Endothelial cell of umbilical vein (primary cell): ENCODE measurements around the gene DLK1. TPM values are rescaled to one million over a fixed set of nuclear protein-coding genes. Genes with fewer than 3 reads are reported as not detected.

Experiments used
- BruUV-seq: library from RNA; stranded (reverse); fragments of 400-500 nt; replicated peaks from 2 replicates; lab custom pipeline; 2021; lab: Mats Ljungman, UMichigan
- CTCF ChIA-PET: fragments of 300-600, 350-600 bp; sonication (Branson Sonifier 250); formaldehyde crosslinking; loops from one replicate; lab custom pipeline; 2021; ENCODE audit warnings: antibody characterized with exemption, inconsistent platforms; lab: Charles Lee
- POLR2A ChIA-PET: fragments of 300-600, 350-600 bp; sonication (Branson Sonifier 250); formaldehyde crosslinking; loops from one replicate; lab custom pipeline; 2021; ENCODE audit warnings: antibody characterized with exemption, inconsistent platforms; lab: Charles Lee
- DNase-seq: peaks from one replicate; pipeline ENCODE4 v3.0.0-alpha.2; 2011; ENCODE audit warnings: low read depth, low spot score
- FAIRE-seq: peaks from 2 replicates; lab custom pipeline; 2011; peaks lifted over from hg19 to GRCh38; lab: Jason Lieb, UNC
- H2AFZ ChIP-seq: 2 replicates; pipeline ENCODE4 v1.6.0; 2012; ENCODE audit warnings: low read depth, low read length, control low read depth, inconsistent platforms
- H3K27ac ChIP-seq: 2 replicates; pipeline ENCODE4 v1.5.1; 2011; ENCODE audit warnings: low read depth, mild to moderate bottlenecking, control low read depth, low read length, moderate library complexity; ENCODE audit not compliant: insufficient read depth
- H3K27me3 ChIP-seq, 2 experiments: 2 replicates each; pipeline versions ENCODE4 v1.6.0 to v1.6.1; 2011; ENCODE audit warnings: low read length in 2 of 2, mixed read lengths in 1 of 2; ENCODE audit not compliant: control insufficient read depth in 2 of 2, insufficient read depth in 2 of 2
- H3K36me3 ChIP-seq, 2 experiments: 2 replicates in 1 of 2; 3 replicates in 1 of 2; pipeline ENCODE4 v1.5.1; 2011; ENCODE audit warnings: low read length in 2 of 2, mild to moderate bottlenecking in 1 of 2, moderate library complexity in 1 of 2; ENCODE audit not compliant: control insufficient read depth in 2 of 2, insufficient read depth in 2 of 2; ENCODE audit errors: extremely low read depth in 1 of 2
- H3K4me1 ChIP-seq: 3 replicates; pipeline ENCODE4 v1.5.1; 2011; ENCODE audit warnings: mild to moderate bottlenecking, low read length; ENCODE audit not compliant: control insufficient read depth, insufficient read depth; ENCODE audit errors: extremely low read depth
- H3K4me2 ChIP-seq: 2 replicates; pipeline ENCODE4 v1.6.1; 2011; ENCODE audit warnings: low read length, control low read depth, mixed read lengths; ENCODE audit not compliant: insufficient read depth
- H3K4me3 ChIP-seq, 3 experiments: fragments of 200-600 bp in 1 of 3; sonication (generic), shearing (Covaris generic) in 1 of 3; replicated peaks in 1 of 3; 2 replicates each; pipeline ENCODE4 v1.5.1; 2011 to 2016; ENCODE audit warnings: control low read depth in 3 of 3, low read length in 3 of 3, mild to moderate bottlenecking in 2 of 3, inconsistent platforms in 1 of 3, low read depth in 1 of 3, moderate library complexity in 1 of 3; ENCODE audit not compliant: insufficient read depth in 1 of 3
- H3K79me2 ChIP-seq: 2 replicates; pipeline ENCODE4 v1.6.0; 2012; ENCODE audit warnings: low read length, inconsistent platforms; ENCODE audit not compliant: control insufficient read depth, insufficient read depth
- H3K9ac ChIP-seq: replicated peaks from 2 replicates; pipeline ENCODE3; 2011; ENCODE audit warnings: low read length, control low read depth; ENCODE audit not compliant: insufficient read depth; ENCODE audit errors: extremely low read depth
- H3K9me1 ChIP-seq: replicated peaks from 3 replicates; pipeline ENCODE4 v1.6.0; 2011; ENCODE audit warnings: mild to moderate bottlenecking, low read length; ENCODE audit not compliant: control insufficient read depth, insufficient read depth; ENCODE audit errors: extremely low read depth
- H3K9me3 ChIP-seq: replicated peaks from 2 replicates; pipeline ENCODE4 v1.5.1; 2012; ENCODE audit warnings: low read length, inconsistent platforms; ENCODE audit not compliant: control insufficient read depth, insufficient read depth
- H4K20me1 ChIP-seq: replicated peaks from 2 replicates; pipeline ENCODE3; 2011; ENCODE audit warnings: mild to moderate bottlenecking, low read length; ENCODE audit not compliant: control insufficient read depth, insufficient read depth; ENCODE audit errors: extremely low read depth
- CTCF ChIP-seq, 2 donors: IDR thresholded peaks; 1 replicate in 1 of 2; 2 replicates in 1 of 2; pipeline ENCODE4 v1.5.1; 2011; ENCODE audit warnings: low read length in 2 of 2, mild to moderate bottlenecking in 2 of 2, moderate library complexity in 2 of 2, control low read depth in 1 of 2, inconsistent platforms in 1 of 2, low read depth in 1 of 2; ENCODE audit not compliant: insufficient read depth in 1 of 2; ENCODE audit errors: extremely low read depth in 1 of 2
- EZH2 ChIP-seq: IDR thresholded peaks from 2 replicates; pipeline ENCODE4 v1.6.1; 2012; ENCODE audit warnings: borderline replicate concordance, low read depth, mild to moderate bottlenecking, moderate library complexity, low read length, inconsistent platforms; ENCODE audit not compliant: severe bottlenecking
- FOS ChIP-seq: IDR thresholded peaks from 2 replicates; pipeline ENCODE4 v1.6.1; 2011; ENCODE audit warnings: mild to moderate bottlenecking, low read length, moderate library complexity, borderline replicate concordance; ENCODE audit not compliant: insufficient read depth
- GATA2 ChIP-seq: IDR thresholded peaks from 2 replicates; pipeline ENCODE4 v1.7.0; 2011; ENCODE audit warnings: low read depth, mild to moderate bottlenecking, moderate library complexity, mixed read lengths, low read length; ENCODE audit not compliant: insufficient read length, insufficient read depth
- JUN ChIP-seq: IDR thresholded peaks from 2 replicates; pipeline ENCODE4 v1.6.1; 2011; ENCODE audit warnings: borderline replicate concordance, low read depth; ENCODE audit not compliant: insufficient read length, insufficient read depth
- MAX ChIP-seq: IDR thresholded peaks from 2 replicates; pipeline ENCODE4 v1.6.1; 2011; ENCODE audit not compliant: insufficient read depth, insufficient read length
- MYC ChIP-seq: IDR thresholded peaks from one replicate; pipeline ENCODE4 v1.6.1; 2011; ENCODE audit warnings: mild to moderate bottlenecking, low read depth, low read length
- POLR2A ChIP-seq: IDR thresholded peaks from 2 replicates; pipeline ENCODE4 v1.6.1; 2012; ENCODE audit warnings: low read depth, mild to moderate bottlenecking, control low read depth, low read length
- POLR2AphosphoS5 ChIP-seq: IDR thresholded peaks from 2 replicates; pipeline ENCODE4 v1.6.1; 2012; ENCODE audit warnings: low read depth, mild to moderate bottlenecking, control low read depth, low read length, moderate library complexity; ENCODE audit not compliant: insufficient read depth
- dilution Hi-C: fragments of 300-500 bp; cut with MboI; formaldehyde crosslinking; loops from one replicate; pipeline ENCODE4 v1.15.0; 2019; ENCODE audit warnings: low sequenced_read_pairs; ENCODE audit not compliant: extremely low pct_ligation_motif_present
- intact Hi-C: fragments of 100-400 bp; cut with micrococcal nuclease; formaldehyde crosslinking; loops from one replicate; pipeline ENCODE4 v1.10.0; 2022
- polyA plus RNA-seq, 4 experiments: library from polyadenylated mRNA; depleted of rRNA in 3 of 4; stranded (reverse) in 3 of 4; unstranded in 1 of 4; fragments of >200 nt; gene quantifications; 2 replicates each; pipeline versions ENCODE4 v1.2.1 to v1.2.3, GENCODE V29; 2011 to 2012; ENCODE audit warnings: missing spikeins in 1 of 4
- total RNA-seq: library from RNA; stranded (reverse); gene quantifications from 2 replicates; pipeline ENCODE4 v1.2.3, GENCODE V29; 2021

DLK1 gene
- total and polyA plus RNA-seq, 2 donors (not counting 3 experiments of a cell fraction or from before 2014, with no cell fraction given), result not detected

- no peaks in the 10 kb centered on the region for H3K79me2 ChIP-seq
- H4K20me1 ChIP-seq, result no peaks in the 10 kb centered on the region
- no peak overlapping the region for H3K27ac ChIP-seq
- dilution Hi-C loops, result no loop called here
- intact Hi-C loops, result no loop called here
- DNase-seq, result no peak
- no peaks in the 10 kb centered on the region for H3K9me1 ChIP-seq
- no peak overlapping the region for H2AFZ ChIP-seq
- BruUV-seq, result no TSS peak
- H3K9ac ChIP-seq, result no peak overlapping the region
- H3K4me1 ChIP-seq, result no peaks in the 10 kb centered on the region
- H3K36me3 ChIP-seq, result no peaks in the 10 kb centered on the region
- no peak for TF ChIP-seq GATA2
- TF ChIP-seq POLR2A, result no peak
- TF ChIP-seq POLR2AphosphoS5, result no peak
- no peak for TF ChIP-seq JUN
- no peak for TF ChIP-seq MAX
- no peak for TF ChIP-seq EZH2
- TF ChIP-seq MYC, result no peak
- TF ChIP-seq FOS, result no peak
- TF ChIP-seq CTCF (IDR thresholded peaks at IDR 0.05; ENCODE audit: extremely low read depth in 1 of 2, insufficient read depth in 1 of 2, low read depth in 1 of 2, low read length in 2 of 2), result no peak
- ChIA-PET POLR2A (no interaction called here), CTCF (no interaction called here)
- H3K9me3 ChIP-seq, result no peaks in the 10 kb centered on the region
- no peak overlapping the region for H3K4me2 ChIP-seq
- H3K27me3 ChIP-seq, result peaks cover 38 to 45% of the 10 kb centered on the region in 2 experiments
- no peak overlapping the region for H3K4me3 ChIP-seq
- no peak for FAIRE-seq
Observed at GRCh38 chr14:100728962-100729361, 2.3 kb downstream of the DLK1 start.
